K562 (cell line): ENCODE measurements around the gene FAM72B. TPM values are rescaled to one million over a fixed set of nuclear protein-coding genes. Genes with fewer than 3 reads are reported as not detected.
"Not testable (repeated sequence)": the region's sequence is repeated elsewhere in the genome, so short reads cannot be mapped to it uniquely, and the experiment has no call there.

ENCODE experiments used
- ATAC-seq: fragments of 200-7000 bp; cut with Tn5 transposase; 3 replicates; pipeline ENCODE4 v1.9.1; 2020; ENCODE audit warnings: moderate library complexity
- Bru-seq: library from RNA; stranded (reverse); fragments of 400-500 nt; gene quantifications from one replicate; lab custom pipeline; 2021; lab: Mats Ljungman, UMichigan
- BruChase-seq, 2 experiments: library from RNA; stranded (reverse); fragments of 400-500 nt; gene quantifications; one replicate each; lab custom pipeline; 2021; lab: Mats Ljungman, UMichigan
- BruUV-seq: library from RNA; stranded (reverse); fragments of 400-500 nt; replicated peaks from 2 replicates; lab custom pipeline; 2021; lab: Mats Ljungman, UMichigan
- CTCF ChIA-PET: fragments of 300-600 bp; formaldehyde crosslinking; extraction: SDS; loops from one replicate; lab custom pipeline; 2021; ENCODE audit warnings: low intra/inter-chr PET ratio; lab: Yijun Ruan, JAX
- POLR2A ChIA-PET: fragments of 300-600, 350-650 bp; sonication (Branson Sonifier 250); formaldehyde crosslinking; extraction: SDS; loops from one replicate; lab custom pipeline; 2021; ENCODE audit warnings: antibody characterized with exemption, inconsistent platforms; lab: Yijun Ruan, JAX
- DNase-seq, 4 experiments: peaks; one replicate each; pipeline versions ENCODE4 v3.0.0 to v3.0.0-alpha.2; 2011 to 2018; ENCODE audit warnings: low spot score in 3 of 4, mixed read lengths in 3 of 4; ENCODE audit errors: extremely low read depth in 1 of 4
- FAIRE-seq: peaks from 2 replicates; lab custom pipeline; 2011; peaks lifted over from hg19 to GRCh38; lab: Jason Lieb, UNC
- H2AFZ ChIP-seq: 2 replicates; pipeline ENCODE4 v1.6.0; 2011; ENCODE audit warnings: low read depth, low read length, control low read depth, inconsistent platforms
- H3K27ac ChIP-seq: fragments of 200-600 bp; 3 replicates; pipeline ENCODE4 v1.8.0; 2011; ENCODE audit warnings: low read depth, mild to moderate bottlenecking, control low read depth, inconsistent platforms, low read length, moderate library complexity, mixed read lengths; ENCODE audit errors: extremely low read depth
- H3K27me3 ChIP-seq, 2 experiments: fragments of 300-600 bp in 1 of 2; 2 replicates in 1 of 2; 3 replicates in 1 of 2; pipeline versions ENCODE4 v1.6.0 to v1.8.0; 2011; ENCODE audit warnings: inconsistent platforms in 2 of 2, low read length in 2 of 2, mild to moderate bottlenecking in 1 of 2, mixed read lengths in 1 of 2, moderate library complexity in 1 of 2; ENCODE audit not compliant: control insufficient read depth in 2 of 2, insufficient read depth in 2 of 2
- H3K36me3 ChIP-seq: fragments of 300-600 bp; 3 replicates; pipeline ENCODE4 v1.8.0; 2011; ENCODE audit warnings: mild to moderate bottlenecking, low read length, inconsistent platforms; ENCODE audit not compliant: control insufficient read depth, insufficient read depth
- H3K4me1 ChIP-seq, 2 experiments: fragments of 200-600 bp in 1 of 2; replicated peaks in 1 of 2; 2 replicates in 1 of 2; 3 replicates in 1 of 2; pipeline versions ENCODE4 v1.5.1 to v1.8.0; 2011; ENCODE audit warnings: inconsistent platforms in 2 of 2, low read length in 2 of 2, mild to moderate bottlenecking in 1 of 2, mixed read lengths in 1 of 2, moderate library complexity in 1 of 2; ENCODE audit not compliant: control insufficient read depth in 2 of 2, insufficient read depth in 2 of 2
- H3K4me2 ChIP-seq: 2 replicates; pipeline ENCODE4 v1.6.1; 2011; ENCODE audit warnings: low read length, control low read depth, inconsistent platforms, mixed read lengths; ENCODE audit not compliant: insufficient read depth
- H3K4me3 ChIP-seq: fragments of 200-600 bp; sonication (generic), shearing (Covaris generic); 2 replicates; pipeline ENCODE4 v1.5.1; 2016; ENCODE audit warnings: control low read depth, inconsistent platforms
- H3K79me2 ChIP-seq: fragments of 200-600 bp; 3 replicates; pipeline ENCODE4 v1.8.0; 2011; ENCODE audit warnings: low read length, inconsistent platforms; ENCODE audit not compliant: control insufficient read depth, insufficient read depth
- H3K9ac ChIP-seq, 2 experiments: 2 replicates each; pipeline versions ENCODE4 v1.6.0 to v1.6.1; 2011; ENCODE audit warnings: low read depth in 2 of 2, low read length in 2 of 2, control low read depth in 1 of 2, inconsistent platforms in 1 of 2, mild to moderate bottlenecking in 1 of 2, mixed read lengths in 1 of 2; ENCODE audit not compliant: insufficient read depth in 1 of 2
- H3K9me1 ChIP-seq: one replicate; pipeline ENCODE4 v1.6.0; 2011; ENCODE audit warnings: inconsistent platforms, mild to moderate bottlenecking, low read length, moderate library complexity; ENCODE audit not compliant: control insufficient read depth, insufficient read depth
- H3K9me3 ChIP-seq: replicated peaks from 2 replicates; pipeline ENCODE4 v1.5.1; 2011; ENCODE audit warnings: low read depth, low read length, inconsistent platforms; ENCODE audit not compliant: control insufficient read depth, insufficient read depth
- H4K20me1 ChIP-seq: replicated peaks from 2 replicates; pipeline ENCODE4 v1.6.1; 2011; ENCODE audit warnings: low read length, inconsistent platforms, mixed read lengths; ENCODE audit not compliant: control insufficient read depth, insufficient read depth
- EGR1 ChIP-seq: fragments of 450-650 bp; conservative IDR thresholded peaks from 2 replicates; pipeline ENCODE4 v1.6.1; 2017; ENCODE audit warnings: mild to moderate bottlenecking
- FOS ChIP-seq: IDR thresholded peaks from 3 replicates; pipeline ENCODE4 v1.6.1; 2011; ENCODE audit not compliant: insufficient read length; ENCODE audit errors: extremely low read depth
- FOXM1 ChIP-seq, 2 experiments: fragments of 450-650 bp in 1 of 2; sonication (generic) in 1 of 2; formaldehyde crosslinking in 1 of 2; IDR thresholded peaks; 2 replicates each; pipeline versions ENCODE4 v1.6.1 to v1.9.0; 2017 to 2022; ENCODE audit warnings: low read depth in 2 of 2, mild to moderate bottlenecking in 2 of 2, missing genetic modification reagents in 1 of 2, moderate library complexity in 1 of 2
- POLR2A ChIP-seq: fragments of 450-650 bp; conservative IDR thresholded peaks from 2 replicates; pipeline ENCODE4 v1.6.1; 2016
- POLR2G ChIP-seq: fragments of 200-400 bp; formaldehyde crosslinking; IDR thresholded peaks from 2 replicates; pipeline ENCODE4 v1.6.1; 2017; ENCODE audit warnings: low read depth, mild to moderate bottlenecking, antibody characterized with exemption, low read length, moderate library complexity
- SP1 ChIP-seq: sonication (generic); formaldehyde crosslinking; IDR thresholded peaks from 2 replicates; pipeline ENCODE4 v1.8.1; 2022; ENCODE audit warnings: mild to moderate bottlenecking, missing genetic modification reagents
- ZNF24 ChIP-seq: fragments of 450-650 bp; IDR thresholded peaks from 2 replicates; pipeline ENCODE4 v1.6.1; 2016
- ZNF395 ChIP-seq: fragments of 200-800 bp; sonication (Bioruptor generic); IDR thresholded peaks from 2 replicates; pipeline ENCODE4 v1.6.1; 2017; ENCODE audit warnings: missing genetic modification characterization, missing compliant biosample characterization
- ZNF589 ChIP-seq: fragments of 200-800 bp; sonication (Bioruptor generic); IDR thresholded peaks from 2 replicates; pipeline ENCODE4 v1.6.1; 2016; ENCODE audit warnings: low read depth, missing genetic modification characterization, missing compliant biosample characterization
- WGBS: fragments of 100-300 bp; shearing (Covaris generic); methylation state at CpG from one replicate; pipeline ENCODE4 v1.1.6; 2016; ENCODE audit warnings: low coverage, mixed read lengths; ENCODE audit not compliant: insufficient coverage; ENCODE audit errors: missing lambda C conversion rate; 5-methylcytosine and 5-hydroxymethylcytosine counted together
- in situ Hi-C: fragments of 300-500 bp; cut with MboI; formaldehyde crosslinking; loops from 4 replicates; pipeline ENCODE4 v1.15.0; 2018; ENCODE audit warnings: inconsistent platforms, mixed read lengths
- intact Hi-C: fragments of 100-400 bp; cut with micrococcal nuclease; formaldehyde crosslinking; loops from 2 replicates; pipeline ENCODE4 v1.14.2; 2022
- long read RNA-seq, 3 experiments: library from polyadenylated mRNA in 2 of 3; library from RNA in 1 of 3; unstranded in 2 of 3; stranded (forward) in 1 of 3; transcript quantifications; one replicate each; pipeline ENCODE4 v2.0.0, GENCODE V29; 2019 to 2022
- polyA minus RNA-seq, 3 experiments: library from RNA; depleted of rRNA, polyadenylated mRNA; stranded (reverse); fragments of >200 nt; gene quantifications; 2 replicates each; pipeline ENCODE4 v1.2.3, GENCODE V29; 2011
- polyA plus RNA-seq, 8 experiments: library from polyadenylated mRNA; depleted of rRNA in 4 of 8; stranded (reverse) in 5 of 8; unstranded in 3 of 8; fragments of >200 nt; fragmentation: Nextera tagmentation in 2 of 8; fragmentation: Illumina TruSeq in 1 of 8; extraction: Ambion mirVana in 2 of 8; extraction: Trizol in 1 of 8; gene quantifications; 2 replicates each; pipeline versions ENCODE4 v1.2.1 to v1.2.3, GENCODE V29; 2011 to 2014; ENCODE audit warnings: inconsistent platforms in 1 of 8, missing spikeins in 1 of 8
- total RNA-seq, 7 experiments: library from RNA; depleted of rRNA in 6 of 7; stranded (reverse); fragments of >200 nt in 6 of 7; fragmentation: Illumina TruSeq in 2 of 7; extraction: Trizol in 2 of 7; gene quantifications; 2 replicates each; pipeline versions ENCODE4 v1.2.1 to v1.2.3, GENCODE V29; 2011 to 2021; ENCODE audit warnings: low replicate concordance in 1 of 7
- TF ChIP-seq, protein P1 (sequence below): sonication (generic); IDR thresholded peaks from 2 replicates; pipeline ENCODE4 v1.6.1; 2016
- TF ChIP-seq, protein P2 (sequence below): fragments of 200-800 bp; sonication (Bioruptor generic); IDR thresholded peaks from 2 replicates; pipeline ENCODE4 v1.6.1; 2017; ENCODE audit warnings: missing genetic modification characterization, missing compliant biosample characterization

FAM72B gene
- total RNA-seq (2011; cell fraction: chromatin; rRNA removed; ENCODE audit: low replicate concordance) = 19.4 and 39.9 TPM in 2 replicates
- total RNA-seq (2011; cell fraction: nucleolus; rRNA removed) = 19.5 and 22.2 TPM in 2 replicates
- 56.9 and 85.5 TPM in 2 replicates for total RNA-seq (2011; cell fraction: nucleoplasm; rRNA removed)
- 20.8 and 23.4 TPM in 2 replicates for total RNA-seq (2014; rRNA removed)
- total RNA-seq (2014; rRNA removed; fragmentation: Illumina TruSeq; extraction: Trizol) = 33.1 and 38.1 TPM in 2 replicates
- total RNA-seq (2015; rRNA removed; fragmentation: Illumina TruSeq; extraction: Trizol) = 30.0 and 32.2 TPM in 2 replicates
- 21.9 and 26.1 TPM in 2 replicates for total RNA-seq (2021)
- 47.6 and 52.3 TPM in 2 replicates for polyA plus RNA-seq (2011; rRNA removed)
- 15.7 and 26.6 TPM in 2 replicates for polyA plus RNA-seq (2011; cell fraction: cytosol; rRNA removed)
- polyA plus RNA-seq (2011; cell fraction: nucleus; rRNA removed) = 22.6 and 31.2 TPM in 2 replicates
- 24.1 and 28.2 TPM in 2 replicates for polyA plus RNA-seq (2012)
- 43.3 and 61.7 TPM in 2 replicates for polyA plus RNA-seq (2014; fragmentation: Illumina TruSeq; extraction: Trizol)
- 10 to 100 TPM; 11.8 to 13.4 TPM for polyA plus RNA-seq (2014; fragmentation: Nextera tagmentation; extraction: Ambion mirVana)
- 31.5 and 36.7 TPM in 2 replicates for polyA plus RNA-seq (2014; rRNA removed)
- 61.9 and 70.9 TPM in 2 replicates for polyA minus RNA-seq (2011; rRNA and poly(A)+ RNA removed)
- 19.7 and 20.0 TPM in 2 replicates for polyA minus RNA-seq (2011; cell fraction: cytosol; rRNA and poly(A)+ RNA removed)
- polyA minus RNA-seq (2011; cell fraction: nucleus; rRNA and poly(A)+ RNA removed) = 15.6 and 33.1 TPM in 2 replicates
- percentile 69 among the genes with signal in this experiment for Bru-seq, nascent RNA
- percentile 70 among the genes with signal in this experiment for BruChase-seq, experiment 1, labeled RNA remaining after a 2-hour chase
- percentile 76 among the genes with signal in this experiment for BruChase-seq, experiment 2, labeled RNA remaining after a 6-hour chase
- long read RNA-seq, experiment 1, transcript FAM72B-201 (4 exons, 1,773 nt) = minor isoform, 15 of 156 reads
- long read RNA-seq, experiment 1, transcript FAM72B-202 (4 exons, 2,396 nt) = major isoform, 125 of 156 reads
- long read RNA-seq, experiment 1, partial matches to known transcripts = 1 of 156 reads
- long read RNA-seq, experiment 1, other reads (novel, unspliced or antisense) = 15 of 156 reads
- long read RNA-seq, experiment 2, transcript FAM72B-202 (4 exons, 2,396 nt) = major isoform, 7 of 30 reads
- long read RNA-seq, experiment 2, partial matches to known transcripts = 1 of 30 reads
- long read RNA-seq, experiment 2, other reads (novel, unspliced or antisense) = 21 of 30 reads
- long read RNA-seq, experiment 3, transcript FAM72B-202 (4 exons, 2,396 nt) = major isoform, 19 of 28 reads
- long read RNA-seq, experiment 3, partial matches to known transcripts = 0 of 28 reads
- long read RNA-seq, experiment 3, other reads (novel, unspliced or antisense) = 9 of 28 reads

DNA sequence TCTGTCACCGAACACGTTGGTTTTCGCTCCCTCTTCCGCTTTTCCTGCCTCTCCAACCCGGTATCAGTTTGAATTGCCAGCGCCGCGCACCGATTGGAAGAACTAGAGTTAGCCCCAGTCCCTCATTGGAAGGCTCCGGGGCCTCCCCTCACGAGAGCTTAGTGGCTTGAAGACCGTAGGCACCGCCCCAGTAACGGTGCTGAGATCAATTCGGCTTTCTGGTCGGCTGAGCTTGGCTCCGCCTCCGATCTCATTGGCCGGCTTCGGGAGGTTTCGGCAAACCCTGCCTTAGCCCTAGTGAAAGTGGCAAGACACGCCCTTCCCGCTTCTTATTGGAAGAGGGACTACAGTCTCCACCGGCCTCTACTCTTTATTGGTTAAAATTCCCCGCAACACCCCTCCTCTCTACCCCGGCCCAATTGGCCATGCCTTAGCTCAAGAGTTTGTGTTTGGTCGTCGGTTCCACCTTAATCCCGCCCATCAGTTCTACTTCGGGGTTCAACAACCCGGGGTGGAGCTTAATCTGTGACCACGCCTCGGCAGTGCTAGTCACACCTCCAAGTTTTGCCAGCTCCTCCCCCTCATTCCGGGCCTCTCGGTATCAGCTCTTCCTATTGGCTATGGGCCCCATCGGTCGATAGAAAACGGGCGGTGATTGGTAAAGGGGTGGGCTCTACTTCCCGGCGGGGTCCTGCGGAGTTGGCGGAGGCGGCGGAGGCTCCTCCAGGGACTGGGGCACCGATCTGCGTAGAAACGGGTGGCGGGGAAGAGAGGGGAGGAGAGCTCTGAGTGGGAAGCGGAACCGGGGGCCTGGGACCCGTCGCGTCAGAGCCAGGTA, at the start of gene FAM72B, which contains the start of gene SRGAP2C:
Gene FAM72B (minus strand): TSS at position 51 of the 838 bp plus-strand sequence. CDS start 851 bp downstream, outside the sequence.
Gene SRGAP2C (plus strand): TSS at position 686 of the 838 bp plus-strand sequence. CDS start 2,472 bp downstream, outside the sequence.
- Histone ChIP-seq H3K27ac (peak within 1 kb of the TSS; percentile 67), H3K9ac (peak within 1 kb of the TSS; percentile 62 to 71), H3K4me3 (peak within 1 kb of the TSS; percentile 55), H3K4me2 (peak within 1 kb of the TSS; percentile 55; the same call in 1 of the 2 replicates), H2AFZ (peak within 1 kb of the TSS; percentile 62; the same call in 1 of the 2 replicates)
- H3K36me3 ChIP-seq; H3K9me3 ChIP-seq; H3K27me3 ChIP-seq; POLR2A ChIA-PET; intact Hi-C loops; H3K4me1 ChIP-seq; CTCF ChIA-PET; BruUV-seq; H3K79me2 ChIP-seq; H4K20me1 ChIP-seq; in situ Hi-C loops; H3K9me1 ChIP-seq; TF ChIP-seq FOXM1 (CRISPR knock-in tag; IDR thresholded peaks at IDR 0.05; ENCODE audit: low read depth): not testable (repeated sequence)
- DNase-seq (peak in 3 of 4 experiments; percentile 60 to 99 (median 92)), ATAC-seq (peak; percentile 88), FAIRE-seq (peak; percentile 54)
- under 1% methylated on average over 35 of the region's 54 CpGs for WGBS
- TF ChIP-seq FOS (peak; percentile 65), FOXM1 (IDR thresholded peaks at IDR 0.05; ENCODE audit: low read depth) (peak; percentile 50; the same call in 1 of the 2 replicates), ZNF24 (peak; percentile 97), EGR1 (peak; percentile 83), SP1 (CRISPR knock-in tag) (peak; percentile 56; the same call in 1 of the 2 replicates), POLR2A (peak; percentile 78), ZNF395 (CRISPR knock-in tag) (peak; percentile 79; the same call in 1 of the 2 replicates), ZNF589 (CRISPR knock-in tag) (0 out of 2 replicates have a peak, but pooled peaks have one; percentile 63), POLR2G (peak; percentile 40)
- TF ChIP-seq, protein P1, sequence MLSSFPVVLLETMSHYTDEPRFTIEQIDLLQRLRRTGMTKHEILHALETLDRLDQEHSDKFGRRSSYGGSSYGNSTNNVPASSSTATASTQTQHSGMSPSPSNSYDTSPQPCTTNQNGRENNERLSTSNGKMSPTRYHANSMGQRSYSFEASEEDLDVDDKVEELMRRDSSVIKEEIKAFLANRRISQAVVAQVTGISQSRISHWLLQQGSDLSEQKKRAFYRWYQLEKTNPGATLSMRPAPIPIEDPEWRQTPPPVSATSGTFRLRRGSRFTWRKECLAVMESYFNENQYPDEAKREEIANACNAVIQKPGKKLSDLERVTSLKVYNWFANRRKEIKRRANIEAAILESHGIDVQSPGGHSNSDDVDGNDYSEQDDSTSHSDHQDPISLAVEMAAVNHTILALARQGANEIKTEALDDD = peak; percentile 79
- TF ChIP-seq, protein P2, sequence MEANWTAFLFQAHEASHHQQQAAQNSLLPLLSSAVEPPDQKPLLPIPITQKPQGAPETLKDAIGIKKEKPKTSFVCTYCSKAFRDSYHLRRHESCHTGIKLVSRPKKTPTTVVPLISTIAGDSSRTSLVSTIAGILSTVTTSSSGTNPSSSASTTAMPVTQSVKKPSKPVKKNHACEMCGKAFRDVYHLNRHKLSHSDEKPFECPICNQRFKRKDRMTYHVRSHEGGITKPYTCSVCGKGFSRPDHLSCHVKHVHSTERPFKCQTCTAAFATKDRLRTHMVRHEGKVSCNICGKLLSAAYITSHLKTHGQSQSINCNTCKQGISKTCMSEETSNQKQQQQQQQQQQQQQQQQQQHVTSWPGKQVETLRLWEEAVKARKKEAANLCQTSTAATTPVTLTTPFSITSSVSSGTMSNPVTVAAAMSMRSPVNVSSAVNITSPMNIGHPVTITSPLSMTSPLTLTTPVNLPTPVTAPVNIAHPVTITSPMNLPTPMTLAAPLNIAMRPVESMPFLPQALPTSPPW = peak; percentile 59
